HG03025 (cell line): ENCODE results near the gene PPP1R9B.

Experiments
- ATAC-seq: cut with Tn5 transposase; IDR thresholded peaks from one replicate; pipeline ENCODE4 v1.9.1; 2021; ENCODE audit warnings: mild to moderate bottlenecking, moderate library complexity; ENCODE audit not compliant: unreplicated experiment, low FRiP score

The PPP1R9B gene

DNA sequence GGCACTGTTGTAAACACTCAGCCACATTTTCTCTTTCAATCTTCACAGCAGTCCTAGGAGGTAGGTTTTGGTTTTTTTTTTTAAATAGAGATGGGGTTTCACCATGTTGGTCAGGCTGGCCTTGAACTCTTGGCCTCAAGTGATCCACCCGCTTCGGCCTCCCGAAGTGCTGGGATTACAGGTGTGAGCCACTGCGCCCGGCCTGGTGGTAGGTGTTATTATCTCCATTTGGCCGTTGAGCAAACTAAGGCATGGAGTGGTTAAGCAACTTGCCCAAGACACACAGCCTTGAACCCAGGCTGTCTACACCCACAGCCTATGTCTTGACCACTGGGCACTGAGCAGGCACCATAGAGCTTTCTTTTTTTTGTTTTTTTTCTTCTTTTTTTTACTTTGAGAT is 24.0 kb upstream of the PPP1R9B start:
- no peak for ATAC-seq

DNA sequence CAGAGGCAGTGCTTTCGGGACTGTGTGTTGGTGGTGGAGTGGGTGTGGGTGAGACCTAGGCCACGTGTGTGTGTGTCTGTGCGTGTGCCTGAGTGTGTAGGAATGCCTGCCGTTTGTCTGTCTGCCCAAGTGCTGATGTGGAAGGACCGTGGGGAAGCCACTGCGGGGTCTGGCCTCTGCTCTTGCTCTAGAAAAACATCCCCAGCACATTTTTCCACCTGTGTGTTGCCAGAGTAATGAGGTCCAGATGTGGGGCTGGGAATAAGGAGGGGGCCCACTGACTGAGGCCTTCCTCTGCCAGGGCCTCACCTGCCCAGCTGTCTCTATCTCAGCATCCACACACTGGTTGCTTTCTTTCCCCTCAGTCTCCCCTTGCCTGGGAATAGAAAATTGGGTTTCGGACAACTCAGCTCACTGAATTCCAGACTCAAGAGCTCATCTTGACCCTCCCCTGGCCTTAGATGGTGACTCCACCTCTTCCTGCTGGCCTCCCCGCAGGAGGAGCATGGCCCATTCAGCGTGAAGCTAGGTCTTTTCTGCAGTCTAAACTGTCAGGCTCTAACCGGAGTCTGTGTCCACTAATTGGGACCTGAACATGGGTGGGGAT is 23.0 kb upstream of the PPP1R9B start:
- no peak for ATAC-seq

DNA sequence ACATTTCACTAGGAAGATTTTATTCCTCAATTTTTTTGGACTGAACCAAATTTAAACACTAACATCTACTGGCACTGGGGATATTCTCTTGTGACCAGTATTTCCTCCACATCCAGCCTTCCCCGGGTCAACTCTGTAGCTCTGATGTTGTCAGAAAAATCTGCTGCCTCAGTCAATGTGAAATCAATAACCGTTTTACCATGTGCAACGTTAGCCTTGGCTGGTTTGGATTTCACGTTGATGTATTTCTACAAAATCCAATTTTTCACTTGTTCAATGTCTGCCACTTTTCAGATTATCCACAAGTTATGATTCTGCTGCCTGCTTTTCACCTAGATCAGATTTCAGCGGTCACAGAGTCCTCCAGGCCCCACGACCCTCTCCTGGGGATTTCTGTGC is 22.5 kb upstream of the PPP1R9B start:
- ATAC-seq: no peak

DNA sequence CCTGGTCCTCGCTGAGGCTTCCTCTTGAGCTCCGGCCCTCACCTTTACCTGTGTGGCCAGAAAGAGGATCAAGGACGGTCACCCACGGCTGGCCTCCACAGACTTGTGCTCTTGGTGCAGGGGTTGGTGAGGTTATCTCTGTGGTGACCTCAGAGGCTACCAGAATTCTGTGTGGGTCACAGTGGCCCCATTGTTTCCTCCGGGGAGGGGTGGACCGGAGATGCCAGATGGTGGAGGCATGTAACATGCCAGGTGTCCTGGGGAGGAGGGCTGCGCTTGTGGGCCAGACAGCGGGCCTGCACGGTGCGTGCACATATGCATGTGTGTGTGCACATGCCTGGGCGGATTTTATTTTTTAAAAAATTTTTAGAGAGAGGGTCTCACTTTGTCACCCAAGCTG is 21.7 kb upstream of the PPP1R9B start:
- ATAC-seq: no peak

DNA sequence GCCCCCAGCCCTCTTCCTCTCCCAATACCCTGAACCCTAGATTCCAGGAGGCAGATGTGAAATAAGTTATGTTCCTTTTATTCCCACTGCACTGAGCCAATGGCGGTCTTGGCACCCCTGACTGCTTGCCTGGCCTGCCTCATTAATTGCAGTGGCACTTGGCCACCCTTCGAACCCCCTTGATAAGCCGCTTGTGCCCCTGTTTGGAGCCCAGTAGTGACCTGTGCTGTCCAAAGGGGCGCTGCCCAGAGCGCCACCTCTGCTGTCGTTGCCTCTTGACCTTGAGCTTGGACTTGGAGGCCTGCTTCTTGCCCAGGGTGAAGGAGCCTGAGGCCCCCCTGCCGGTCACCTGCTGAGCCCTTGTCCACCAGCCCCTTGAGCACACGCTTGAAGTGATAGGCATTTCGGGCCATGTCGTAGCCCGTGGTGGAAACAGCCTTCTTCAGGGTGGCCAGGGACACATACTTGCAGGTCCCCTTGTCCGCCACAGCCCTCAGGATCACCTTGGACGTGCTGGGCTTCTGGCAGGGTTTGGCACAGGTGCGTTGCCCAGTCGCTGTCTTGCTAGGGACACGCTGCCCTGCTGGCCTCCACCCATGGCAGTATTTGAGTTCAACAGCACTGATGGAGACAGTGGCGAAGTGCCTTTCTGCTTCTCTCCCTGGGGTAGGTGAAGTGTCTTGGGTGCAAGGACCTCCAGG is 21.0 kb upstream of the PPP1R9B start:
- no peak for ATAC-seq

DNA sequence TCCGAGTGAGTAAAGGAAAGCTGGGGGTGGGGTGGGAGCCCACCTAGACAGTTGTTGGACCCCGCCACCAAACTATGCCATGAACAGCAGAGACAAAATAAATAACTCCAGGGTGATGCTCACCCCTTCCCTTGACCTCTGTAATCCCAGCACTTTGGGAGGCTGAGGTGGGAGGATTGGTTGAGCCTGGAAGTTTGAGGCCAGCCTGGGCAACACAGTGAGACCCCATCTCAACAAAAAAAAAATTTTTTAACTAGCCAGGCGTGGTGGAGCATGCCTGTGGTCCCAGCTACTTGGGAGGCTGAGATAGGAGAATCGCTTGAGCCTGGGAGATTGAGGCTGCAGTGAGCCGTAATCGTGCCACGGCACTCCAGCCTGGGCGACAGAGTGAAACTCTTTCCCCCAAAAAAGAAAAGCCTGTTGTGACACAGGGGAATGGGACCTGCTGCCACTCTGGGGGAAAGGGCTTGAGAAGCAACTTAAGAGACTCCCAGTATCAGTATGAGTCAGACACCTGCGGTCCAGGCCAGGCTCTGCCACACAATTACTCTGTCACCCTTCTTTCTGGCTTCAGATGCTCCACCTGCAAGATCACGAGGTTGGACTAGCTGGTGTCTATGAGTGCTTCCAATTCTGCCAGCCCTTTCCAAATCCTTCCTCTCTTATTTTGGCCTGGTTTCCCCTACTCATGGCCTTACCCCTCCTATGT is 20.3 kb upstream of the PPP1R9B start:
- no peak for ATAC-seq

DNA sequence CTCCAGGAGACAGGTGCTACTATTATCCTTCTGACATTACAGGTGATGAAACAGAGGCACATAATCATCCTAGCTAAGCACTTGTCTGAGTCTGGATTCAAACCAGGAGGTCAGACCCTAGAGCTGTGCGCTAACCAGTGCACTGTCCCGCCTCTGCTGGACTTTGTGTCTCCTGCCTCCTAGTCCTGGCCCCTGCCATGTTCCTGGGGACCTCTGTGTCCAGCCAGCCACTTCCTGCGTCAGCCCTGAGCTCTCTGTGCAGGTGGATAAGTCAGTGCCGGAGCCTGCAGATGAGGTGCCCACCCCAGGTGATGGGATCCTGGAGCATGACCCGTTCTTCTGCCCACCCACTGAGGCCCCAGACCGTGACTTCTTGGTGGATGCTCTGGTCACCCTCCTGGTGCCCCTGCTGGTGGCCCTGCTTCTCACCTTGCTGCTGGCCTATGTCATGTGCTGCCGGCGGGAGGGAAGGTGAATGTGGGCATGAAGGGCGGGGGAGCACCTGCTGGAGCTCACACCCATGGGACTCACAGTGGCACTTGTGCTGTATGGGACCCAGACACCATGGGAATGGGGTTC is 19.5 kb upstream of the PPP1R9B start:
- no peak for ATAC-seq

DNA sequence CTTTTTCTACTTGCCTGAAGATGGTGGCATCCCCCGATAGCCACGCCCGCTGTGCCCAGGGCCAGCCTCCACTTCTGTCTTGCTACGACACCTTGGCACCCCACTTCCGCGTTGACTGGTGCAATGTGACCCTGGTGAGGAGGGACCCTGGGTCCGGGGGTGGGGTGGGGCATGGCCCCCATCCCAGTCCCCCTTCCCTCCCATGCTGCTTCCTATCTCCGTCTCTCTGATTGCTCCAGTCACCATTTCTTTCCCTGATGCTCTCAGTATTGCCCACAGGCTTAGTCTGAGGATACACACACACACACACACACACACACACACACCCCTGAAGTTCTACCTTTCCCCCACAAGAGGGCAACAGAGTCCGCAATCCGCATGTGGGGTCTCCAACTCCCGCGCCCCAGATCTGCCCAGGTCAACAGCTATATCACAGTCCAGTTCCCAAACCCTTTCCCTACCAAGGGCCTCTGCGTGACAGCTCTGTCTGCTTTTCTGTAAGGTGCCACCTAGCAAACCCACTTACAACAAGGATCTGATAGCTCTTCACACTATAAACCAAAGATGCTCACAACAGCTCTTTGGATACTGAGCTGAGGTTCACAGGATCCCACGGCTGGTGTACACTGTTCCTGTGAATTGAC is 18.8 kb upstream of the PPP1R9B start:
- ATAC-seq: no peak

DNA sequence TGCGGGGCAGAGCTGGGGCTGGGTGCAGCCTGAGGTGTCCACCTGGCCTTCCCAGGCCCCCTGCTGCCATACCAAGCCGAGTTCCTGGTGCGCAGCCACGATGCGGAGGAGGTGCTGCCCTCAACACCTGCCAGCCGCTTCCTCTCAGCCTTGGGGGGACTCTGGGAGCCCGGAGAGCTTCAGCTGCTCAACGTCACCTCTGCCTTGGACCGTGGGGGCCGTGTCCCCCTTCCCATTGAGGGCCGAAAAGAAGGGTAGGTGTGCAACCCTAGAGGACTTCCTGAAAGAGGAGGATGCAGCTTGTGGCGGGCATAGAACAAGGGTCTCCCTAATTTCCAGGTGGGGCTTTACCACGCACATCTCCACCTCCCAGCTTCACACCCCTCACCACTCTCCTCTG is 17.8 kb upstream of the PPP1R9B start:
- no peak for ATAC-seq

DNA sequence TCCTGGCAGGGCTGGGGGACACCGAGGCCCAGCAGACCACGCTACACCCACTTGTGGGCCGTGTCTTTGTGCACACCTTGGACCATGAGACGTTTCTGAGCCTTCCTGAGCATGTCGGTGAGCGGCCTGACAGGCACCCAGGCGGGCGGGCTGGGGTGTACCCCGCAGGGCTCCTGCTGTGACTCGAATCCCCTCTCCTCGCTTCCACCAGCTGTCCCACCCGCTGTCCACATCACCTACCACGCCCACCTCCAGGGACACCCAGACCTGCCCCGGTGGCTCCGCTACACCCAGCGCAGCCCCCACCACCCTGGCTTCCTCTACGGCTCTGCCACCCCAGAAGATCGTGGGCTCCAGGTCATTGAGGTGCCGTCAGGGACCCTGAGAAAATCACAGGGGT is 16.9 kb upstream of the PPP1R9B start:
- ATAC-seq: no peak

DNA sequence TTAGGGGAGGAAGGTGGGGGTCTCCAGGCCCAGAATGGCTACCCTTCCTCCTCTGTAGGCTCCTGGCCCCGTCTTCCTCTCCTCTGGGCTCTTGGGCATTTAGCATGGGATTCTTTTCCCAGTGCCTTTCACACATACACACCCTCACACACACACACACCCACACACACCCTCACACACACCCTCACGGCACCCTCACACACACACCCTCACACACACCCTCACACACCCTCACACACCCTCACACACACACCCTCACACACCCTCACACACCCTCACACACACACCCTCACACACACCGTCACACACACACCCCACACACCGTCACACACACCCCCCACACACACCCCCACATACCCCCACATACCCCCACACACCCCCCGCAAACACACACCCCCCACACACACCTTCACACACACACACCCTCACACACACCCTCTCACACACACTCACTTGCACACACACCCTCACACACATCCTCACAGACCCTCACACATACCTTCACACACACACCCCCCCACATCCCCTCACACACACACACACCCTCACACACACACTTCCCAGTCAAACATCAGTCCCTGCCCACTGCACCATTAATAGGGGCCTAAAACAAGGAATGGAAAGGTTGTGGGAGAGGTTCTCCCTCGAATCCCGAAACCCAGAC is 16.2 kb upstream of the PPP1R9B start:
- no peak for ATAC-seq

DNA sequence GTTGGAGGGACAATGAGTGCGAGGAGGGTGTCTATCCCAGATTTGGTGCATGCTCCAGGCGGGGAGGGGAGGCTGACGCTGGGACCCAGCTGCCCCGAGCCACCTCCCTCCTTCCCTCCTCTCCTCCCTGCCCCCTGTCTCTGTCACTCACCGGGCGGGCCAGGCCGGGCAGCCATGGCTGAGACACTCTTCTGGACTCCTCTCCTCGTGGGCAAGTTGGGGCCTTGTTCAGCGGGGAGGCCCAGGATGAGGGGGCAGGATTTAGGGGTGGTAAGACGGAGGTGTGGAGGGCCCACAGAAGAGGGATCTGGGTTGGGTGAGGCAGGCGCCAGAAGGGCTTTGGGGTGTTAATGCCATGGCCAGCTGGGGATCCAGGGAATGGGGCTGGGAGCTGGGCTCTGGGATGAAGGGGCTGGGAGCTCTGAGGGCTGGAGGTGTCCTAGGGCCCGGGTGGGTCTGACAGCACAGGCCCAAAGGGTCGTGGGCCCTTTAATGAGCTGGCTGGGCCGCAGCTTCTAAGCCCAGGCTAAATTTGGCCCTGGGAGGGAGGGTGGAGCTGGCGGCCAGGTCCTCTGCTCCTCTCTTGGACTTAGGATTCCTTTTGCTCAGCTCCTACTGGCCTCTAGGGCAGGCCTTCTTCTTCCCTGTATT is 15.5 kb upstream of the PPP1R9B start, which contains the start of gene SGCA:
Gene SGCA, plus strand, starts transcription at position 139 of the 651 bp plus-strand sequence. Its CDS starts 36 bp downstream, at position 175.
- no peak for ATAC-seq

DNA sequence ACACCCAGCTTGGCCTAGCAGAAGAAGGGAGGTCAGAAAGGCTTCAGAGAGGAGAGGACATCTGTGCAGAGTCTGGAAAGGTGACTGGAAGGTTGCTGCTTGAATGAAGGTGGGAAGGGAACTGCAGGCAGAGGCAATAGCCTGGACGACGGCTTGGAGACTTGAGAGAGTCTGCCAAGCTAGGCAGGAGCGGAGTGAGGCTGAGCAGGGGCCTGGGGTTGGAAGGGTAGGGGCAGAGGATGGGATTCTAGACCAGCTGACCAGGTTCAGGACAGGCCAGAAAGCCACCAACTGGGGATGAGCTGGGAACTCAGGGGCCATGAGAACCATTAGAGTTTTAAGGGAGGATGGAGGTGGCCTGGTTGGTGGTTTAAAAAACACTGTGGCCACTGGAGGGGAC is 15.0 kb upstream of the PPP1R9B start:
- no peak for ATAC-seq

DNA sequence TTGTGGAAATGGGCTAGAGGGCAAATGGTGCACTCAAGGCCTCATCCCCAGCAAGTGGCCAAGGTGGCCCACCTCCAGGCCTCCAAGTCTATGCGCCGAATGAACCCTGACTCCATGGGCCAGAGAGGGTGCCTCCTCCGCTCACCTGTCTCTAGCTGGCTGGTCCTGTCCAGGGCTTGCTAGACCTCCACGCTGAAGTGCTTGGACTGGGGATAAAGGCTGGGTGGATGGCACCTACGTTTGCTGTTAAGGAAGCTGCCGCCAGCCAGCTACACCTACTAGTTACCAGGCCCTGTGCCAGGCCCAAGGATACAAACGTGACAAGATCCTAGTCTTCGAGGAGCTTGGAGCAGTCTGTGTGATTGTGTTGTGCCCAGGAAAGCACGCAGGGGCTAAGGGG is 14.6 kb upstream of the PPP1R9B start:
- no peak for ATAC-seq

DNA sequence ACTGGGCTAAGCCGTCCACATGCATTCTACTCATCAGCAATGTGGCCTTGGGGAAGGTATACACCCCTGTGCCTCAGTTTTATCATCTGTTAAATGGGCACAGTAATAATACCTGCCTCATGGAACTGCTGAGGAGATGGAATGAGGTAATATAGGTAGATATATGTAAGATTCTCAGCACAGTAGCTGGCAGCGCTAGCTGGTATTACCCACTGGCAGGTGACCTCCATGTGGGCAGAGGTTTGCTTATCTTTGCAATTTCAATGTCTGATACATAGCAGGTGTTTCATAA is 14.2 kb upstream of the PPP1R9B start:
- ATAC-seq: no peak

DNA sequence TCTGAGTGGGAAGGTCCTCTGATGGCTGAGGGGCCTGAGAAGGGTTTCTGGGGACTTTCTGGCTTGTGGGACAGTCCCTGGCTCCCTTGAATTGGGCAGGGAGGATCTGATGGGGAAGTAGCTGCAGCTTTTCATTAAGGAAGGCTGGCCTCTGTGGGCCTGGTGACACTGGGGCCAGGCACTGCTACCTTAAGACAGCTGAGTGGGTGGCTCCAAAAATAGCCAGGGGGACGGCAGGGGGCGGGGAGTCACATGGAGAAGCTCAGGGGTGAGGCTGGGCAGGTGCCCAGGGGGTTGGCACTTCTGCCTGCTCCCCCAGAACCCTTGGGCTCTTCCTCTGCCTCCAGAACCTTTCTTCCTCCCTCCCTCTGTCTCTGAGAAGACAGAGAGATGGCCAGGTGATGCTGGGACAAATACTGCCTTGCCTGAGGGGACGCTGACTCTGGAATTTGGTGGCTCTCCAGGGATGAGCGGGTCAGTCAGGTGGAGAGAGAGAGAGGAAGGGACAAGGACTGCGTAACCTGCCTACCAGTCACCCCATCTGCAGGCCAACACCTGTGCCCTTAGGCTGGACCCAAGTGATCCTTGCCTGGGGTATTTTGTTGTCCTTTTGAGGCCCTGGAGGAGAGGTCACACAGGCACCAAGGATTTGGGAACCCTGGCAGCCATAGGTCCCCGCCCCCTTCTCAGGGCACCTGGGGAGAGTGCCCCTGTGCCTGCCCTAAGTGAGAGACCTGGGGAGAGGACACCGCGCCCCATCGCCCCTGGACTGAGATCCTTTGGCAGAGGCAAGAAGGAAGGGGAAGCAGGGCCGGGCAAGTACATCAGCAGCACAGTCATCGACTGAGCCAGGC is 13.6 kb upstream of the PPP1R9B start:
- ATAC-seq: no peak

DNA sequence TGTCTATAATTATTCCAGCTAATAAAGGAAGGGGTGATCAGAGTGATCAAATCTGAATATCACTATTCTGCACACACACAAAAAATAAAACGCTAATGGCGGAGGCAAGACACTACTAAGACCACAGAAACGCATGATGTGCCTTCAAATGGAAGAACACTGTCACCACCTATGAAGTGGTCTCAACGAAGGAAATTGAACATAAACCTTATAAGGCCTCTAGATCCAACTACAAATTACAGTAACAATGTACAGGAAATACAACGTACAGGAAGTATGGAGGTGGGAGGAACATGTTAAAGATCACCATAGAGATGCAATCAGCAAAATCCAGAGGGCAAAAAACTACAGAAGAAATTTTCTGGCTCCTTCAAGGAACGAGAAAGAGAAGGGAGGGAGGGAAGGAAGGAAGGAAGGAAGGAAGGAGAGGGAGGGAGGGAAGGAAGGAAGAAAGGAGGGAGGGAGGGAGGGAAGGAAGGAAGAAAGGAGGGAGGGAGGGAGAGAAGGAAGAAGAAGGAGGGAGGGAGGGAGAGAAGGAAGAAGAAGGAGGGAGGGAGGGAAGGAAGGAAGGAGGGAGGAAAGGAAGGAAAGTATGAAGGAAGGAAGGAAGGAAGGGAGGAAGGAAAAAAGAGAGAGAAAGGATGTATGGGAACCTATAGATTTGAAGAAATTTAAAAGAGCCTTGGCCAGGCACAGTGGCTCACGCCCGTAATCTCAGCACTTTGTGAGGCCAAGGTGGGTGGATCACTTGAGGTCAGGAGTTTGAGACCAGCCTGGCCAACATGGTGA is 12.2 kb upstream of the PPP1R9B start:
- no peak for ATAC-seq

DNA sequence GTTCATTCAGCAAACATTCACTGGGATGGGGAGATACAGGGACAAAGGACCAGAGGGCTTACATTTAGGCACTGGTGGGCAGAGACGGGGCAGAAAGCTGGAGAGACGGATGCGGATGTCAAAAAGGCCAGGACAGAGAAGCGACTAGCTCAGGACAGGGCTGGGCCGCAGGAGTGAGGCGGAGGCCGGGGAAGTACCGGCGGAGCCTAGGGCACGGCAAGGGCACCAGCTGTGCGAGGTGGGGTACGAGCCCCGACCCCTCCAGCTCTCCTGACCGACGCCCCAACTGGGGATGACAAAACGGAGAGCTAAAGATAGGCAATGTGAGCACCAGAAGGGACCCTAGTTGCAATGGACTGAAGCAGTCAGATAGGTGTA is 11.4 kb upstream of the PPP1R9B start:
- no peak for ATAC-seq
